OCI-LY1 (cell line): ENCODE measurements around the gene OSBPL5.
"Not testable (repeated sequence)": the region's sequence is repeated elsewhere in the genome, so short reads cannot be mapped to it uniquely, and the experiment has no call there.

ENCODE experiments used
- H2AFZ ChIP-seq: fragments of 200-600 bp; sonication (generic), shearing (Covaris generic); 2 replicates; pipeline ENCODE4 v1.6.0; 2014; ENCODE audit warnings: antibody characterized with exemption, mild to moderate bottlenecking, low read length
- H3F3A ChIP-seq: fragments of 200-600 bp; sonication (generic), shearing (Covaris generic); 2 replicates; pipeline ENCODE4 v1.6.0; 2014; ENCODE audit warnings: mild to moderate bottlenecking, antibody characterized with exemption, low read length, moderate library complexity; ENCODE audit not compliant: insufficient read depth
- H3K27ac ChIP-seq: fragments of 200-600 bp; sonication (generic); 2 replicates; pipeline ENCODE4 v1.5.1; 2014; ENCODE audit warnings: low read length, mixed run types, mild to moderate bottlenecking, low read depth; ENCODE audit not compliant: poor library complexity, severe bottlenecking
- H3K27me3 ChIP-seq: fragments of 200-600 bp; sonication (generic); 2 replicates; pipeline ENCODE4 v1.6.0; 2014; ENCODE audit warnings: antibody characterized with exemption, mild to moderate bottlenecking, low read length, moderate library complexity; ENCODE audit not compliant: insufficient read depth
- H3K36me3 ChIP-seq: fragments of 200-600 bp; sonication (generic); 2 replicates; pipeline ENCODE4 v1.6.1; 2014; ENCODE audit warnings: mild to moderate bottlenecking, antibody characterized with exemption, low read length, moderate library complexity, mixed read lengths; ENCODE audit not compliant: insufficient read depth
- H3K4me1 ChIP-seq: fragments of 200-600 bp; sonication (generic); 2 replicates; pipeline ENCODE4 v1.5.1; 2014; ENCODE audit warnings: mild to moderate bottlenecking, low read length, moderate library complexity; ENCODE audit not compliant: insufficient read depth, severe bottlenecking
- H3K4me2 ChIP-seq: fragments of 200-600 bp; sonication (generic), shearing (Covaris generic); 2 replicates; pipeline ENCODE4 v1.6.1; 2014; ENCODE audit warnings: low read length
- H3K4me3 ChIP-seq: fragments of 200-600 bp; sonication (generic); 2 replicates; pipeline ENCODE4 v1.5.1; 2014; ENCODE audit warnings: low read length, low read depth, mild to moderate bottlenecking, mixed read lengths; ENCODE audit not compliant: poor library complexity, severe bottlenecking
- H3K79me2 ChIP-seq: fragments of 200-600 bp; shearing (Covaris generic); 2 replicates; pipeline ENCODE4 v1.6.1; 2016; ENCODE audit warnings: mixed run types, low read length, mixed read lengths; ENCODE audit not compliant: insufficient read depth
- H3K9ac ChIP-seq: fragments of 200-600 bp; sonication (generic), shearing (Covaris generic); 2 replicates; pipeline ENCODE4 v1.6.1; 2014; ENCODE audit warnings: mild to moderate bottlenecking, low read length, mixed read lengths
- H3K9me2 ChIP-seq: fragments of 200-600 bp; sonication (generic), shearing (Covaris generic); 2 replicates; pipeline ENCODE4 v1.6.1; 2014; ENCODE audit warnings: low read depth, mild to moderate bottlenecking, low read length, mixed read lengths
- H3K9me3 ChIP-seq: fragments of 200-600 bp; shearing (Covaris generic); 2 replicates; pipeline ENCODE4 v1.6.1; 2014; ENCODE audit warnings: low read length, mixed read lengths
- H4K20me1 ChIP-seq: fragments of 200-600 bp; sonication (generic), shearing (Covaris generic); 2 replicates; pipeline ENCODE4 v1.6.0; 2016; ENCODE audit warnings: mild to moderate bottlenecking, low read length; ENCODE audit not compliant: insufficient read depth
- CTCF ChIP-seq: fragments of 200-600 bp; sonication (generic), shearing (Covaris generic); IDR thresholded peaks from 2 replicates; pipeline ENCODE4 v1.5.1; 2017; ENCODE audit warnings: mild to moderate bottlenecking, antibody characterized with exemption, low read length, moderate library complexity, mixed read lengths
- EZH2 ChIP-seq: fragments of 200-600 bp; sonication (generic), shearing (Covaris generic); IDR thresholded peaks from 2 replicates; pipeline ENCODE4 v1.8.0; 2017; ENCODE audit warnings: borderline replicate concordance, mixed run types, mild to moderate bottlenecking, antibody characterized with exemption, low read length, moderate library complexity, mixed read lengths

The OSBPL5 gene

GRCh38 chr11:3120071-3120792, 44.9 kb downstream of the OSBPL5 start:
- Histone ChIP-seq H3K9ac (no peak overlapping the region), H3K9me3 (peaks cover 1% of the 10 kb centered on the region; the same call in 1 of the 2 replicates), H3K36me3 (no peaks in the 10 kb centered on the region), H3K4me1 (no peaks in the 10 kb centered on the region), H3F3A (no peaks in the 10 kb centered on the region), H3K4me2 (no peak overlapping the region), H3K27ac (no peak overlapping the region), H3K27me3 (peaks cover 6% of the 10 kb centered on the region; the same call in 1 of the 2 replicates), H3K9me2 (no peaks in the 10 kb centered on the region), H4K20me1 (no peaks in the 10 kb centered on the region), H2AFZ (no peak overlapping the region), H3K4me3 (no peak overlapping the region), H3K79me2 (no peaks in the 10 kb centered on the region)
- TF ChIP-seq CTCF, result no peak
- no peak for TF ChIP-seq EZH2

- H3K4me3 ChIP-seq, result no peak overlapping the region
- no peak for TF ChIP-seq EZH2
- TF ChIP-seq CTCF, result no peak
- H3K36me3 ChIP-seq, result no peaks in the 10 kb centered on the region; the same call in 1 of the 2 replicates
- H3K9me2 ChIP-seq, result no peaks in the 10 kb centered on the region
- H3K27me3 ChIP-seq, result peaks cover 1% of the 10 kb centered on the region; the same call in 1 of the 2 replicates
- no peaks in the 10 kb centered on the region for H3K4me1 ChIP-seq
- no peak overlapping the region for H3K4me2 ChIP-seq
- H3K27ac ChIP-seq, result no peak overlapping the region
- no peak overlapping the region for H2AFZ ChIP-seq
- H3K79me2 ChIP-seq, result no peaks in the 10 kb centered on the region
- H4K20me1 ChIP-seq, result no peaks in the 10 kb centered on the region
- peaks cover 5% of the 10 kb centered on the region; the same call in 1 of the 2 replicates for H3K9me3 ChIP-seq
- H3K9ac ChIP-seq, result no peak overlapping the region
- no peaks in the 10 kb centered on the region for H3F3A ChIP-seq
Observed at GRCh38 chr11:3119141-3119821, 45.8 kb downstream of the OSBPL5 start.

GRCh38 chr11:3115321-3115720, 49.8 kb downstream of the OSBPL5 start:
- no peaks in the 10 kb centered on the region for H3K27me3 ChIP-seq
- H3K9me3 ChIP-seq, result peaks cover 8% of the 10 kb centered on the region; the same call in 1 of the 2 replicates
- no peaks in the 10 kb centered on the region for H3K79me2 ChIP-seq
- H3F3A ChIP-seq, result no peaks in the 10 kb centered on the region
- no peak overlapping the region for H3K27ac ChIP-seq
- TF ChIP-seq EZH2 (no peak), CTCF (no peak)
- H3K36me3 ChIP-seq, result no peaks in the 10 kb centered on the region; the same call in 1 of the 2 replicates
- no peaks in the 10 kb centered on the region for H3K9me2 ChIP-seq
- H4K20me1 ChIP-seq, result no peaks in the 10 kb centered on the region
- H3K4me2 ChIP-seq, result no peak overlapping the region
- H3K4me1 ChIP-seq, result no peaks in the 10 kb centered on the region
- H3K4me3 ChIP-seq, result no peak overlapping the region
- H3K9ac ChIP-seq, result no peak overlapping the region
- no peak overlapping the region for H2AFZ ChIP-seq

GRCh38 chr11:3113661-3114060, 51.4 kb downstream of the OSBPL5 start:
- not testable (repeated sequence) for H3F3A ChIP-seq, H3K4me3 ChIP-seq, H3K9me2 ChIP-seq, H3K4me2 ChIP-seq, H3K27me3 ChIP-seq, H3K27ac ChIP-seq, H2AFZ ChIP-seq, H4K20me1 ChIP-seq, H3K4me1 ChIP-seq, H3K36me3 ChIP-seq, H3K9me3 ChIP-seq, H3K79me2 ChIP-seq, H3K9ac ChIP-seq
